Immature natural killer cell (primary cell): ENCODE results near the gene CCM2. TPM values are rescaled to one million over a fixed set of nuclear protein-coding genes. Genes with fewer than 3 reads are reported as not detected.

Experiments used
- DNase-seq, 3 donors: peaks; one replicate each; pipeline ENCODE4 v3.0.0; 2022; ENCODE audit warnings: mixed read lengths in 1 of 3
- H3K27ac Mint-ChIP-seq, 6 donors: one replicate each; pipeline ENCODE4 v1.8.0; 2020; ENCODE audit warnings: mixed read lengths in 6 of 6, mild to moderate bottlenecking in 5 of 6, inconsistent platforms in 4 of 6, moderate library complexity in 3 of 6
- H3K27me3 Mint-ChIP-seq, 3 donors: one replicate each; pipeline ENCODE4 v1.8.0; 2020 to 2021; ENCODE audit warnings: low read depth in 3 of 3, mild to moderate bottlenecking in 3 of 3, mixed read lengths in 3 of 3, moderate library complexity in 3 of 3, inconsistent platforms in 1 of 3
- H3K36me3 Mint-ChIP-seq, 3 donors: one replicate each; pipeline ENCODE4 v1.8.0; 2020; ENCODE audit warnings: mixed read lengths in 3 of 3, inconsistent platforms in 2 of 3, mild to moderate bottlenecking in 2 of 3
- H3K4me1 Mint-ChIP-seq, 2 donors: one replicate each; pipeline ENCODE4 v1.8.0; 2020; ENCODE audit warnings: inconsistent platforms in 2 of 2, mild to moderate bottlenecking in 2 of 2, mixed read lengths in 2 of 2, moderate library complexity in 1 of 2
- H3K4me3 Mint-ChIP-seq, 5 donors: one replicate each; pipeline ENCODE4 v1.8.0; 2020; ENCODE audit warnings: mild to moderate bottlenecking in 5 of 5, mixed read lengths in 5 of 5, inconsistent platforms in 3 of 5, moderate library complexity in 3 of 5
- H3K9me3 Mint-ChIP-seq, 6 donors: one replicate each; pipeline ENCODE4 v1.8.0; 2020; ENCODE audit warnings: mild to moderate bottlenecking in 6 of 6, mixed read lengths in 6 of 6, inconsistent platforms in 4 of 6, moderate library complexity in 3 of 6
- polyA plus RNA-seq, 3 donors: library from polyadenylated mRNA; unstranded; fragments of 300-500 nt; fragmentation: Illumina TruSeq; gene quantifications; one replicate each; pipeline ENCODE4 v1.2.3, GENCODE V29; 2021

CCM2 gene
- polyA plus RNA-seq, 3 donors from 2014 or later, result 60.4 to 120 (median 103) TPM

- Mint-ChIP-seq H3K4me3 (peak overlapping the region in 4 of 5 donors; percentile 33 to 97 (median 64)), H3K4me1 (peaks cover 62 to 78% of the 10 kb centered on the region in 2 donors), H3K9me3 (no peaks in the 10 kb centered on the region), H3K27ac (peak overlapping the region; percentile 93 to 99 (median 97)), H3K36me3 (peaks cover 29 to 36% (median 30%) of the 10 kb centered on the region in 3 donors), H3K27me3 (peaks cover 3 to 16% (median 7%) of the 10 kb centered on the region in 3 donors)
- no peak for DNase-seq
These were observed 18.8 kb upstream of the CCM2 start for GRCh38 chr7:44981035-44981706.

GRCh38 chr7:44982535-44982923 lies 17.5 kb upstream of the CCM2 start:
- peaks cover 64 to 75% of the 10 kb centered on the region in 2 donors for H3K4me1 Mint-ChIP-seq
- H3K36me3 Mint-ChIP-seq, result peaks cover 27 to 32% (median 29%) of the 10 kb centered on the region in 3 donors
- H3K4me3 Mint-ChIP-seq, result peak overlapping the region in 1 of 5 donors; percentile 29
- H3K27me3 Mint-ChIP-seq, result peaks cover 3 to 22% (median 14%) of the 10 kb centered on the region in 3 donors
- no peaks in the 10 kb centered on the region for H3K9me3 Mint-ChIP-seq
- DNase-seq, result no peak
- peak overlapping the region in 5 of 6 donors; percentile 24 to 77 (median 63) for H3K27ac Mint-ChIP-seq

GRCh38 chr7:44982970-44983369 lies 17.0 kb upstream of the CCM2 start:
- H3K36me3 Mint-ChIP-seq, result peaks cover 25 to 32% (median 27%) of the 10 kb centered on the region in 3 donors
- no peak overlapping the region for H3K4me3 Mint-ChIP-seq
- no peaks in the 10 kb centered on the region for H3K9me3 Mint-ChIP-seq
- DNase-seq, result no peak
- peaks cover 61 to 70% of the 10 kb centered on the region in 2 donors for H3K4me1 Mint-ChIP-seq
- H3K27ac Mint-ChIP-seq, result peak overlapping the region in 5 of 6 donors; percentile 64 to 100 (median 99)
- H3K27me3 Mint-ChIP-seq, result peaks cover 3 to 19% (median 14%) of the 10 kb centered on the region in 3 donors

- Mint-ChIP-seq H3K4me1 (peaks cover 63 to 65% of the 10 kb centered on the region in 2 donors), H3K27ac (peak overlapping the region; percentile 99 to 100 (median 99)), H3K27me3 (peaks cover 3 to 14% (median 11%) of the 10 kb centered on the region in 3 donors), H3K9me3 (no peaks in the 10 kb centered on the region), H3K36me3 (peaks cover 25 to 32% (median 27%) of the 10 kb centered on the region in 3 donors), H3K4me3 (peak overlapping the region; percentile 16 to 99 (median 60))
- no peak for DNase-seq
These were observed 16.1 kb upstream of the CCM2 start for GRCh38 chr7:44983742-44984477.

GRCh38 chr7:44984478-44984758 lies 15.6 kb upstream of the CCM2 start:
- Mint-ChIP-seq H3K4me3 (peak overlapping the region; percentile 16 to 99 (median 60)), H3K36me3 (peaks cover 25 to 32% (median 27%) of the 10 kb centered on the region in 3 donors), H3K9me3 (no peaks in the 10 kb centered on the region), H3K4me1 (peaks cover 58 to 60% of the 10 kb centered on the region in 2 donors), H3K27me3 (peaks cover 0 to 9% (median 8%) of the 10 kb centered on the region in 3 donors), H3K27ac (peak overlapping the region; percentile 99 to 100 (median 99))
- no peak for DNase-seq

GRCh38 chr7:44985033-44985695 lies 14.8 kb upstream of the CCM2 start:
- Mint-ChIP-seq H3K4me3 (peak overlapping the region; percentile 94 to 99 (median 96)), H3K36me3 (peaks cover 25 to 32% (median 27%) of the 10 kb centered on the region in 3 donors), H3K4me1 (peaks cover 50 to 53% of the 10 kb centered on the region in 2 donors), H3K9me3 (no peaks in the 10 kb centered on the region), H3K27ac (peak overlapping the region; percentile 99 to 100 (median 99)), H3K27me3 (peaks cover 0 to 9% (median 8%) of the 10 kb centered on the region in 3 donors)
- DNase-seq, result no peak

GRCh38 chr7:44985900-44986217 lies 14.1 kb upstream of the CCM2 start:
- peak overlapping the region; percentile 99 to 100 (median 99) for H3K27ac Mint-ChIP-seq
- H3K9me3 Mint-ChIP-seq, result no peaks in the 10 kb centered on the region
- H3K4me3 Mint-ChIP-seq, result peak overlapping the region; percentile 94 to 99 (median 96)
- peaks cover 25 to 32% (median 27%) of the 10 kb centered on the region in 3 donors for H3K36me3 Mint-ChIP-seq
- H3K27me3 Mint-ChIP-seq, result peaks cover 0 to 9% (median 8%) of the 10 kb centered on the region in 3 donors
- DNase-seq, result no peak
- peaks cover 43 to 46% of the 10 kb centered on the region in 2 donors for H3K4me1 Mint-ChIP-seq

- DNase-seq, result peak; percentile 95 to 96 (median 96)
- Mint-ChIP-seq H3K4me1 (peaks cover 39 to 41% of the 10 kb centered on the region in 2 donors), H3K27ac (peak overlapping the region; percentile 99 to 100 (median 99)), H3K36me3 (peaks cover 25 to 32% (median 27%) of the 10 kb centered on the region in 3 donors), H3K27me3 (peaks cover 0 to 9% (median 8%) of the 10 kb centered on the region in 3 donors), H3K4me3 (peak overlapping the region; percentile 94 to 99 (median 96)), H3K9me3 (no peaks in the 10 kb centered on the region)
These were observed 13.6 kb upstream of the CCM2 start for GRCh38 chr7:44986218-44987053.

- Mint-ChIP-seq H3K27ac (peak overlapping the region; percentile 99 to 100 (median 99)), H3K36me3 (peaks cover 24 to 29% (median 26%) of the 10 kb centered on the region in 3 donors), H3K9me3 (no peaks in the 10 kb centered on the region), H3K4me1 (peaks cover 38 to 41% of the 10 kb centered on the region in 2 donors), H3K27me3 (peaks cover 0 to 9% (median 8%) of the 10 kb centered on the region in 3 donors), H3K4me3 (peak overlapping the region; percentile 94 to 99 (median 96))
- no peak for DNase-seq
These were observed 12.5 kb upstream of the CCM2 start for GRCh38 chr7:44987457-44987856.

GRCh38 chr7:44987996-44988395 lies 12.0 kb upstream of the CCM2 start:
- Mint-ChIP-seq H3K27me3 (peaks cover 0 to 9% (median 8%) of the 10 kb centered on the region in 3 donors), H3K36me3 (peaks cover 22 to 30% (median 23%) of the 10 kb centered on the region in 3 donors), H3K4me1 (peaks cover 38 to 41% of the 10 kb centered on the region in 2 donors), H3K27ac (peak overlapping the region; percentile 99 to 100 (median 99)), H3K9me3 (no peaks in the 10 kb centered on the region), H3K4me3 (peak overlapping the region in 2 of 5 donors; percentile 48 to 95)
- no peak for DNase-seq

- H3K4me1 Mint-ChIP-seq, result peaks cover 34 to 38% of the 10 kb centered on the region in 2 donors
- no peak overlapping the region for H3K4me3 Mint-ChIP-seq
These were observed 11.3 kb upstream of the CCM2 start for GRCh38 chr7:44988701-44989100.

GRCh38 chr7:44989132-44989531 lies 10.9 kb upstream of the CCM2 start:
- Mint-ChIP-seq H3K4me1 (peaks cover 30 to 36% of the 10 kb centered on the region in 2 donors), H3K9me3 (no peaks in the 10 kb centered on the region), H3K4me3 (no peak overlapping the region), H3K27ac (peak overlapping the region in 2 of 6 donors; percentile 18 to 68), H3K36me3 (peaks cover 14 to 22% (median 18%) of the 10 kb centered on the region in 3 donors), H3K27me3 (peaks cover 0 to 9% (median 8%) of the 10 kb centered on the region in 3 donors)
- DNase-seq, result no peak

More at GRCh38 chr7:44988701-44989100, 11.3 kb upstream of the CCM2 start:
- Mint-ChIP-seq H3K27ac (peak overlapping the region in 2 of 6 donors; percentile 11 to 45), H3K9me3 (no peaks in the 10 kb centered on the region), H3K36me3 (peaks cover 18 to 27% (median 18%) of the 10 kb centered on the region in 3 donors), H3K27me3 (peaks cover 0 to 9% (median 8%) of the 10 kb centered on the region in 3 donors)
- no peak for DNase-seq
